Fibroblast of the aortic adventitia (primary cell): ENCODE measurements around the gene HSPA8. TPM values are rescaled to one million over a fixed set of nuclear protein-coding genes. Genes with fewer than 3 reads are reported as not detected.

ENCODE experiments used
- DNase-seq: peaks from one replicate; pipeline ENCODE4 v3.0.0-alpha.2; 2010; ENCODE audit warnings: low read depth
- H3K4me3 ChIP-seq: 2 replicates; pipeline ENCODE4 v1.5.1; 2011; ENCODE audit warnings: low read depth, mild to moderate bottlenecking, control low read depth, low read length, moderate library complexity
- total RNA-seq: library from RNA; depleted of rRNA; stranded (reverse); fragments of >200 nt; gene quantifications from 2 replicates; pipeline ENCODE4 v1.2.3, GENCODE V29; 2012; ENCODE audit warnings: low replicate concordance
- TF ChIP-seq, protein P1 (sequence below): IDR thresholded peaks from 2 replicates; pipeline ENCODE4 v1.5.1; 2011; ENCODE audit warnings: mild to moderate bottlenecking, low read length, control low read depth, inconsistent platforms; ENCODE audit not compliant: insufficient read depth

The HSPA8 gene
- total RNA-seq, 1 donor: 2,934 TPM

DNA sequence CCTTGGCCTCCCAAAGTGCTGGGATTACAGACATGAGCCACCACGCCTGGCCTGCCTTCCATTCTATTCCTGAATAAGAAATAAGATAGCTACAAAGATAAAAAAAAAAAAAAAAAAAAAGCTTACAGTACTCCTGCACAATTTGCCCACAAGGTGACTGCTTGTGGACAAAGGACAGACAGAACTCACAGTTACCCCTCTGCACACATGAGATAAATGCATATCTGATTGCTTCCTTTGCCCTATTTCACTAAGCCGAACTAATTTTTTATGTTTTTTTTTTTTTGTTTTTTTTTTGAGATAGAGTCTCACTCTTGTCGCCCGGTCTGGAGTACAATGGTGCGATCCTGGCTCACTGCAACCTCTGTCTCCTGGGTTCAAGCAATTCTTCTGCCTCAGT is 23.6 kb upstream of the HSPA8 start:
- TF ChIP-seq, protein P1, sequence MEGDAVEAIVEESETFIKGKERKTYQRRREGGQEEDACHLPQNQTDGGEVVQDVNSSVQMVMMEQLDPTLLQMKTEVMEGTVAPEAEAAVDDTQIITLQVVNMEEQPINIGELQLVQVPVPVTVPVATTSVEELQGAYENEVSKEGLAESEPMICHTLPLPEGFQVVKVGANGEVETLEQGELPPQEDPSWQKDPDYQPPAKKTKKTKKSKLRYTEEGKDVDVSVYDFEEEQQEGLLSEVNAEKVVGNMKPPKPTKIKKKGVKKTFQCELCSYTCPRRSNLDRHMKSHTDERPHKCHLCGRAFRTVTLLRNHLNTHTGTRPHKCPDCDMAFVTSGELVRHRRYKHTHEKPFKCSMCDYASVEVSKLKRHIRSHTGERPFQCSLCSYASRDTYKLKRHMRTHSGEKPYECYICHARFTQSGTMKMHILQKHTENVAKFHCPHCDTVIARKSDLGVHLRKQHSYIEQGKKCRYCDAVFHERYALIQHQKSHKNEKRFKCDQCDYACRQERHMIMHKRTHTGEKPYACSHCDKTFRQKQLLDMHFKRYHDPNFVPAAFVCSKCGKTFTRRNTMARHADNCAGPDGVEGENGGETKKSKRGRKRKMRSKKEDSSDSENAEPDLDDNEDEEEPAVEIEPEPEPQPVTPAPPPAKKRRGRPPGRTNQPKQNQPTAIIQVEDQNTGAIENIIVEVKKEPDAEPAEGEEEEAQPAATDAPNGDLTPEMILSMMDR: no peak
- no peak for DNase-seq
- H3K4me3 ChIP-seq: no peak overlapping the region

DNA sequence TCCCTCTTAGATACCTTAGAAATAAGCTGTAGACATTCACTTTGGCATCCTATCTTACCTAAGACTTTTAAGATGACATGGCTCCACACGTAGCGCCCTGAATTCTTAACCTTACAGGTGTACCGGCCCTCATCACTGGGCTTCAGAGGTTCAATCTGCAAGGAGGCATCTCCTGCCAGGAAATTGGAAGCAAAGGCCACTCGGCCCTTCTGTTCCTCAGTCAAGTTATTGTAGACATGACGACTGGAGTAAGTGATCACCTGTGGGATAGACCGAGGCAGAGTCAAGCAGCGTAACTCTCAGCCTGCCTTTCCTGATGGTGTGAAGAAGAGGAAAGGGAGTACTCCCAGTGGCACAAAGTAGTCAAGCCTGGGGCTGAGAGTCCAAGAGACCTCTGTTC is 22.5 kb upstream of the HSPA8 start:
- no peak for DNase-seq
- TF ChIP-seq, protein P1: no peak
- H3K4me3 ChIP-seq: no peak overlapping the region

DNA sequence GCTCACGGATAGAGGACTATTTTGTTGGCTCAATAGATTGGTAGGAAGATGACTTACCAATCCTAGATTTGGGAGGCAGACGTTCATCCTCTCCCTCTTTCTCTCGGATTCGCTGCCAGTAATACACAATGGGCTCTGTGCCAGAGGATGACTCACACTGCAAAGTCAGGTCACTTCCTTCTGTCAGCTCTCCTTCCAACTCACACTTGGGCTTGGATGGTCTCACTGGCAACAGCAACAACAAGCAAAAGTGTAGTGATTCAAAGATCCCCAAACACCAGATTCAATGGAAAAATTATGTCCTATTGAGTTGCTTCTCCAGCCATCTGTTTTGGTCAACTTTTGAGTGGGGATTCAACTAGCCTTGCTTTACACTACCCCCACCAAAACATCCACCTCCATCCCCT is 21.7 kb upstream of the HSPA8 start:
- no peak overlapping the region for H3K4me3 ChIP-seq
- TF ChIP-seq, protein P1: no peak
- DNase-seq: peak; percentile 97

DNA sequence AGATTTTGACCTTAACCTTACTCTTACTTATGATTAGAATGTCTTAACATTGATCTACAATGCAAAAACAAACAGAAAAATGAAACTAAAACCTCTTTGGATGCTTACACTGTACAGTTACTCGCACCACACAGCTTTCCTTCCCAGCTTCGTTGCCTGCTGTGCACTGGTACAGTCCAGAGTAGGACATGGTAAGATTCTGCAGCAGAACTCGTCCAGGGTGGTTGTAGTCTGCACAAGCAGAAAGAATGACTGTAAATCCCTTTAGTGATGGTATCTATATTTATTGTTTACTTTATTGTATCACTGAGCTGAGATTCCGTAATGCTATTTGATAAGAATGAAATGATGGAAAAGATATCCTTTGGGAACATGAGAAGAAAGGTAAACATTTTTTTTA is 21.0 kb upstream of the HSPA8 start:
- DNase-seq: no peak
- H3K4me3 ChIP-seq: no peak overlapping the region
- TF ChIP-seq, protein P1: no peak

DNA sequence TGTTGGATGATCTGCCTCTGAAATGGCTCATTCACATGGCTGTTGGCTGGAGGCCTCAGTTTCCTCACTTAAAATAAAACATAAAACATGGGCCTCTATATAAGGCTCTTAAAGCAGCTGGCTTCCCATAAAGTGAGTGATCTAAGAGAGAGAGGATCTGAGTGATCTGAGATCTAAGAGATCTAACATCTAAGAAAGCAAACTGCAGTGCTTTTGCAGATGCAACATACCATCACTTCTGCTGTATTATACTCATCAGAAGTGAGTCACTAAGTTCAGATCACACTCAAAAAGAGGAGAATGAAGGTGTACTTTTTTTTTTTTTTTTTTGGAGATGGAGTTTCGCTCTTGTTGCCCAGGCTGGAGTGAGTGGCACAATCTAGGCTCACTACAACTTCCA is 18.1 kb upstream of the HSPA8 start:
- H3K4me3 ChIP-seq: no peak overlapping the region
- TF ChIP-seq, protein P1: no peak
- no peak for DNase-seq

DNA sequence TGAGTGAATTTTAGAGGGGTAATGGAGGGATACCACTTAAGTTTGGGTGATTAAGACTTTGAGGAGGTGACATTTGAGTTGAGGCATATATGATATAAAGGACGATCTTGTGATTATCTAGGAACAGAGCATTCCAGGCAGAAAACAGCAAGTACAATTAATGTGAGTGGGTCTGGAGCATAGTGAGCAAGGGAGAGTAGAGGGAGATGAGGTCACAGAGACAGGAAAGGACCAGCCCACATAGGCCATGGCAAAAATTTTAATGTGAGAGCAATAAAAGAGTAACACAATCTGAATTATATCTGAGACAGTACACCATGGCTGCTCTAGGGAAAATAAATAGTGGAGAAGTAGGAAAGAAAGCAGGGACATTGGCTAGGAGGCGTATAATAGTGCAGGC is 14.5 kb upstream of the HSPA8 start:
- TF ChIP-seq, protein P1: no peak
- DNase-seq: no peak
- H3K4me3 ChIP-seq: no peak overlapping the region

DNA sequence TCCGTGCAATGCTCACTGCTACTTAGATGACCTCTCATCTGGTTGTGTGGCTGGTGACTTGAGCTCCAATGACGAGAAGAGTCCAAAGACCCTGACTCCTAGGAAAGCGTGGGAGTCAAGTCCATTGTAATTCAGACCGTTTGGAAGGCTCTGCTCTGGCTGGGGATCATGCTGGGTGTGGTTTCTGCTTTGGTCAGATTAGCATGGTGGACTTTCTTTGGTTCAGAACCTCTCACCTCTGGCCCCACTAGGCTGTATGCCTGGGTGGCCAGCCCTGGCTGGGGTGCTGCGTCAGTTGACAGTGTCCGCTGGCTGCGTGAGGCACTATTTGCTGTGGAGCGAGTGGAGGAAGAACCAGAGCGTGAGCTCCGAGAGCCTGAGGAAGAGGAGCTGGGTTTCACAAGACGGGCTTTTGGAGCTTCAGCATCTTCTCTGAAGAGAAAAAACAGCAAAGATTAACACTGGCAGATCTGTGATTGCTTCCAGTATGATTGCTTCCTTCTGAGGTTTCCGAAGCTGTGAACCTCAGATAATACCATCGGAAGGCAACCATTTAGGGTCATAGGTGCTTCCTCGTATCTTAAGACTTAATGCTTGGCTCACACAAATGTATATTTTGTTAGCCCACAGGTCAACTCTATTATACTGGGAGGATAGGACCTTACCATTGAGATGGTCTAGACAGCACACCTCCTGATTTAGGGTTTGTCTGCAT is 11.6 kb upstream of the HSPA8 start:
- no peak for DNase-seq
- H3K4me3 ChIP-seq: no peak overlapping the region
- TF ChIP-seq, protein P1: no peak
